Measurements from ENCODE around the gene RRP8.

Gene RRP8

GRCh38 chr11:6627762-6628241 is 24.4 kb upstream of the RRP8 start:
- DNase-seq (ENCODE audit: insufficient read length, low spot score) (no peak), FAIRE-seq (no peak)
- TF ChIP-seq, protein P1, sequence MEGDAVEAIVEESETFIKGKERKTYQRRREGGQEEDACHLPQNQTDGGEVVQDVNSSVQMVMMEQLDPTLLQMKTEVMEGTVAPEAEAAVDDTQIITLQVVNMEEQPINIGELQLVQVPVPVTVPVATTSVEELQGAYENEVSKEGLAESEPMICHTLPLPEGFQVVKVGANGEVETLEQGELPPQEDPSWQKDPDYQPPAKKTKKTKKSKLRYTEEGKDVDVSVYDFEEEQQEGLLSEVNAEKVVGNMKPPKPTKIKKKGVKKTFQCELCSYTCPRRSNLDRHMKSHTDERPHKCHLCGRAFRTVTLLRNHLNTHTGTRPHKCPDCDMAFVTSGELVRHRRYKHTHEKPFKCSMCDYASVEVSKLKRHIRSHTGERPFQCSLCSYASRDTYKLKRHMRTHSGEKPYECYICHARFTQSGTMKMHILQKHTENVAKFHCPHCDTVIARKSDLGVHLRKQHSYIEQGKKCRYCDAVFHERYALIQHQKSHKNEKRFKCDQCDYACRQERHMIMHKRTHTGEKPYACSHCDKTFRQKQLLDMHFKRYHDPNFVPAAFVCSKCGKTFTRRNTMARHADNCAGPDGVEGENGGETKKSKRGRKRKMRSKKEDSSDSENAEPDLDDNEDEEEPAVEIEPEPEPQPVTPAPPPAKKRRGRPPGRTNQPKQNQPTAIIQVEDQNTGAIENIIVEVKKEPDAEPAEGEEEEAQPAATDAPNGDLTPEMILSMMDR (IDR thresholded peaks at IDR 0.05; ENCODE audit: insufficient read depth, missing control alignments), result no peak

- FAIRE-seq (no peak), DNase-seq (ENCODE audit: insufficient read length, low spot score) (no peak)
These were observed 23.8 kb upstream of the RRP8 start for GRCh38 chr11:6626971-6627761.

GRCh38 chr11:6625832-6626420 is 22.5 kb upstream of the RRP8 start:
- no peak for DNase-seq (ENCODE audit: insufficient read length, low spot score)
- TF ChIP-seq, protein P1 (IDR thresholded peaks at IDR 0.05; ENCODE audit: insufficient read depth, missing control alignments), result no peak
- FAIRE-seq, result no peak

More at GRCh38 chr11:6626971-6627761, 23.8 kb upstream of the RRP8 start:
- TF ChIP-seq, protein P1 (IDR thresholded peaks at IDR 0.05; ENCODE audit: insufficient read depth, missing control alignments), result no peak

DNA sequence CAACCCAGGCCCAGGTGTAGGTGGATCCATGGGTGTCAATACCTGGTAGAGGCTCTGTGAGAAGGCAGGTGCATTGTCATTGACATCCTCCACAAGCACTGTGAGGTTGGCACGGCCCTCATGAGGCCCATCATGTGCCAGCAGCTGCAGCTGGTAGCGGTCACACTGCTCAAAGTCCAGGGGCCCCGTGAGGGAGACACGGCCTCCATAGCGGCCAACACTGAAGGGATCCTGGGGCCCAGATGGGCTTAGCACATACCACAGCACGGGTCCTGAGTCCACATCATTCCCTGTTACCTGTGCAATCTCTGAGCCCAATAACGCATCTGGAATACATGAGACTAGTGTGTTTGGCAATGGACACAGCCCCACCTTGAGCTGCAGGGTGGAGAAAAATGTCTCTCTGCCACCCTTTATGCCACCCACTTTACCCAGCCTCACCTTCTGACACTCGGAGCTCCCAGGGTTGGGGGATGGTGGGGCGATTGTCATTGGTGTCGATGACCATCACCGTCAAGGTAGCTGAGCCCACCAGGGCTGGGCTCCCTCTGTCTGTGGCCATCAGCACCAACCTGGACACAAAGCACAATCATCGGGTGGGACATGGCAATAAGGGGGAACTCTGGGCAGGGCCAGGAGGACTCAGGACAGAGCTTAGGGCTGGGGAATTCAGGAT is 21.9 kb upstream of the RRP8 start:
- no peak for FAIRE-seq
- TF ChIP-seq, protein P1 (IDR thresholded peaks at IDR 0.05; ENCODE audit: insufficient read depth, missing control alignments), result no peak
- DNase-seq (ENCODE audit: insufficient read length, low spot score), result no peak

- DNase-seq (ENCODE audit: insufficient read length, low spot score) (no peak), FAIRE-seq (no peak)
- TF ChIP-seq, protein P1 (IDR thresholded peaks at IDR 0.05; ENCODE audit: insufficient read depth, missing control alignments), result no peak
These were observed 20.3 kb upstream of the RRP8 start for GRCh38 chr11:6623391-6624363.

DNA sequence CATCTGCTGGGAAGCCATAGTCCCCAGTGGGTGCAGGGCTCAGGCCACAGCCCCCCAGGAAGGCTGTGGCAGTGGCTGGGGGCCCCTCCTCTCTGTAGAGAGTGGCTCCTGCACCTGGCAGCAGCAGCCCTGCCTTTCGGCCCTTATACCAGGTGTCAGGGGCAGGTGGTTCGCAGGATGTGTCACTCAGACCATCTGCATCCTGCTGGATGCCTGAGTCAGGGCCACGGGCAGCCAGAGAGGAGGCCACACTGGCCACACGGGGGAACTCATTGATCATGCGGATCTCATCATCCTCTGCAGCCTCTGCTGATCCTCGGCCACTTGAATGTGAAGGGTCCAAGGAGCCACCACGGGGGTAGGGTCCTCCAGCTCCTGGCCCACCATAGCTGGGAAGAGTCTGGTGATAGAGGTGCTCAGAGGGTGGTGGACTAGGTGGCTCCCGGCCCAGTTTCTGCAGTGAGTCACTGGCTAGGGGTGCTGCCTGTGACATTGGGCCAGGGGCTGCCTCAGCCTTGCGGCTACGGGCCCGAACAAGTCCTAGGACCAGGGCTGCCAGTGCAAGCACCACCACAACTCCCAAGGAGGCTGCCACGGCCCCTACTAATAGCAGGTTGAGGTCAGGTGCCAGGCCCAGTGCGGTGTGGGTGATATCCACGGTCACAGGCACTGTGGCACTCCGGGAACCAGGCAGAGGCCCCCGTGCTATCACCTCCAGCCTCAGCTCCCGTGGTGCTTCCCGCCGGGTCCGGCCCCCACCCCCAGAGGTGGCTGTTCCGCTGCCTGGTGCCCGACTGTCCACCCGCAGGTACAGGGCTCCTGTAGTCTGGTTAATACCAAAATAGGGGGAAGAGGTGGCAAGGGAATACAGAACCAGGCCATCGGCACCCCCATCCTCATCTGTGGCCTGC is 19.1 kb upstream of the RRP8 start:
- DNase-seq (ENCODE audit: insufficient read length, low spot score) (no peak), FAIRE-seq (no peak)
- TF ChIP-seq, protein P1 (IDR thresholded peaks at IDR 0.05; ENCODE audit: insufficient read depth, missing control alignments), result no peak
